HCT116 (cell line): ENCODE results near the gene CYB561A3. TPM values are rescaled to one million over a fixed set of nuclear protein-coding genes. Genes with fewer than 3 reads are reported as not detected.

ENCODE experiments used
- ATAC-seq: fragments of 200-7000 bp; cut with Tn5 transposase; 2 replicates; pipeline ENCODE4 v1.9.1; 2020; ENCODE audit warnings: mild to moderate bottlenecking, moderate library complexity
- BruUV-seq: library from RNA; stranded (reverse); fragments of 400-500 nt; replicated peaks from 2 replicates; lab custom pipeline; 2021; lab: Mats Ljungman, UMichigan
- CTCF ChIA-PET: fragments of 300-600 bp; sonication (Branson Sonifier 250); formaldehyde crosslinking; loops from one replicate; lab custom pipeline; 2021; ENCODE audit warnings: antibody characterized with exemption; lab: Charles Lee
- POLR2A ChIA-PET: fragments of 300-600, 350-600 bp; sonication (Branson Sonifier 250); formaldehyde crosslinking; loops from one replicate; lab custom pipeline; 2021; ENCODE audit warnings: antibody characterized with exemption; lab: Charles Lee
- RAD21 ChIA-PET, 2 experiments: fragments of 300-600 bp; sonication (Branson Sonifier 250); formaldehyde crosslinking; loops; one replicate each; lab custom pipeline; 2023; ENCODE audit warnings: low total read pairs in 2 of 2; ENCODE audit not compliant: uncharacterized antibody in 2 of 2, unreplicated experiment in 2 of 2, low non-redundant PET in 1 of 2; lab: Charles Lee
- DNase-seq: peaks from one replicate; pipeline ENCODE4 v3.0.0-alpha.2; 2010; ENCODE audit warnings: low read depth, low spot score
- H2AFZ ChIP-seq: fragments of 200-600 bp; shearing (Covaris generic), sonication (generic); 2 replicates; pipeline ENCODE4 v1.6.1; 2017; ENCODE audit warnings: low read depth, mixed run types, mixed read lengths, antibody characterized with exemption, low read length; ENCODE audit not compliant: poor library complexity, severe bottlenecking
- H3K27ac ChIP-seq: 2 replicates; pipeline ENCODE4 v1.5.1; 2012; ENCODE audit warnings: low read depth, low read length
- H3K27me3 ChIP-seq: fragments of 200-600 bp; sonication (generic); 2 replicates; pipeline ENCODE4 v1.6.1; 2016; ENCODE audit warnings: mixed run types, low read length, mixed read lengths; ENCODE audit not compliant: insufficient read depth
- H3K36me3 ChIP-seq, 2 experiments: fragments of 200-500 bp in 1 of 2; fragments of 200-600 bp in 1 of 2; sonication (Bioruptor generic) in 1 of 2; sonication (generic) in 1 of 2; 2 replicates each; pipeline versions ENCODE4 v1.5.1 to v1.6.1; 2014 to 2016; ENCODE audit warnings: low read length in 2 of 2, inconsistent platforms in 1 of 2, mixed read lengths in 1 of 2, mixed run types in 1 of 2; ENCODE audit not compliant: insufficient read depth in 2 of 2, control insufficient read depth in 1 of 2
- H3K4me1 ChIP-seq, 2 experiments: fragments of 200-600 bp in 1 of 2; sonication (generic) in 1 of 2; 2 replicates each; pipeline versions ENCODE4 v1.5.1 to v1.6.1; 2012 to 2017; ENCODE audit warnings: low read length in 2 of 2, inconsistent platforms in 1 of 2, mild to moderate bottlenecking in 1 of 2, mixed read lengths in 1 of 2, mixed run types in 1 of 2, moderate library complexity in 1 of 2; ENCODE audit not compliant: insufficient read depth in 2 of 2, control insufficient read depth in 1 of 2
- H3K4me2 ChIP-seq: fragments of 200-600 bp; sonication (generic); 2 replicates; pipeline ENCODE4 v1.6.1; 2017; ENCODE audit warnings: mixed run types, low read length, mixed read lengths
- H3K4me3 ChIP-seq, 2 experiments: fragments of 200-600 bp in 1 of 2; sonication (generic) in 1 of 2; replicated peaks in 1 of 2; 2 replicates each; pipeline ENCODE4 v1.5.1; 2011 to 2016; ENCODE audit warnings: low read length in 2 of 2, control low read depth in 1 of 2, low read depth in 1 of 2, mild to moderate bottlenecking in 1 of 2, mixed read lengths in 1 of 2, mixed run types in 1 of 2
- H3K79me2 ChIP-seq: fragments of 200-600 bp; sonication (generic); 2 replicates; pipeline ENCODE4 v1.6.1; 2017; ENCODE audit warnings: mild to moderate bottlenecking, mixed run types, low read length, moderate library complexity, mixed read lengths; ENCODE audit not compliant: insufficient read depth
- H3K9ac ChIP-seq: fragments of 200-600 bp; sonication (generic); 2 replicates; pipeline ENCODE4 v1.6.1; 2016; ENCODE audit warnings: low read length, mixed read lengths
- H3K9me2 ChIP-seq: fragments of 200-600 bp; sonication (generic), shearing (Covaris generic); 2 replicates; pipeline ENCODE4 v1.6.1; 2017; ENCODE audit warnings: mixed run types, mild to moderate bottlenecking, moderate library complexity; ENCODE audit not compliant: insufficient read depth
- H3K9me3 ChIP-seq, 2 experiments: fragments of 200-500 bp in 1 of 2; fragments of 200-600 bp in 1 of 2; sonication (Bioruptor generic) in 1 of 2; sonication (generic) in 1 of 2; 2 replicates each; pipeline ENCODE4 v1.6.1; 2014 to 2017; ENCODE audit warnings: low read length in 2 of 2, mixed read lengths in 2 of 2, inconsistent platforms in 1 of 2, low read depth in 1 of 2, mild to moderate bottlenecking in 1 of 2, mixed run types in 1 of 2, moderate library complexity in 1 of 2; ENCODE audit not compliant: control insufficient read depth in 1 of 2, insufficient read depth in 1 of 2
- H4K20me1 ChIP-seq: fragments of 200-600 bp; sonication (generic), shearing (Covaris generic); 2 replicates; pipeline ENCODE4 v1.6.1; 2017; ENCODE audit warnings: mixed run types, mild to moderate bottlenecking, moderate library complexity; ENCODE audit not compliant: insufficient read depth
- EGR1 ChIP-seq: IDR thresholded peaks from 2 replicates; pipeline ENCODE4 v1.6.1; 2012; ENCODE audit warnings: low read depth
- ELF1 ChIP-seq: IDR thresholded peaks from 2 replicates; pipeline ENCODE4 v1.6.1; 2012; ENCODE audit warnings: low read depth, borderline replicate concordance
- EZH2 ChIP-seq: fragments of 200-600 bp; sonication (generic); IDR thresholded peaks from 2 replicates; pipeline ENCODE4 v1.6.1; 2017; ENCODE audit warnings: antibody characterized with exemption, mixed run types
- EZH2phosphoT487 ChIP-seq: fragments of 200-600 bp; IDR thresholded peaks from 2 replicates; pipeline ENCODE4 v1.6.1; 2018; ENCODE audit warnings: antibody characterized with exemption, borderline replicate concordance
- JUND ChIP-seq: IDR thresholded peaks from 2 replicates; pipeline ENCODE4 v1.6.1; 2012
- POLR2A ChIP-seq: IDR thresholded peaks from 2 replicates; pipeline ENCODE4 v1.7.0; 2011; ENCODE audit warnings: borderline replicate concordance; ENCODE audit not compliant: insufficient read depth, insufficient read length; ENCODE audit errors: extremely low read depth
- POLR2AphosphoS5 ChIP-seq: IDR thresholded peaks from 2 replicates; pipeline ENCODE4 v1.6.1; 2011; ENCODE audit warnings: mild to moderate bottlenecking, low read depth, low read length, moderate library complexity
- RAD21 ChIP-seq: IDR thresholded peaks from 2 replicates; pipeline ENCODE4 v1.6.1; 2012; ENCODE audit warnings: low read depth, mild to moderate bottlenecking
- SIN3A ChIP-seq: IDR thresholded peaks from 2 replicates; pipeline ENCODE4 v1.6.1; 2012; ENCODE audit warnings: low read depth
- SP1 ChIP-seq: IDR thresholded peaks from 2 replicates; pipeline ENCODE4 v1.6.1; 2012; ENCODE audit warnings: low read depth
- intact Hi-C: fragments of 100-400 bp; cut with micrococcal nuclease; formaldehyde crosslinking; loops from 2 replicates; pipeline ENCODE4 v1.10.0; 2022
- total RNA-seq: library from RNA; stranded (reverse); gene quantifications from one replicate; pipeline ENCODE4 v1.2.1, GENCODE V29; 2021; ENCODE audit not compliant: unreplicated experiment
- TF ChIP-seq, protein P1 (sequence below), 3 experiments: fragments of 200-600 bp in 1 of 3; sonication (generic) in 1 of 3; IDR thresholded peaks in 2 of 3; conservative IDR thresholded peaks in 1 of 3; 2 replicates each; pipeline ENCODE4 v1.5.1; 2012 to 2017; ENCODE audit warnings: low read depth in 2 of 3, low read length in 2 of 3, antibody characterized with exemption in 1 of 3, borderline replicate concordance in 1 of 3, control low read depth in 1 of 3, mild to moderate bottlenecking in 1 of 3, mixed read lengths in 1 of 3, mixed run types in 1 of 3, moderate library complexity in 1 of 3; ENCODE audit not compliant: insufficient read depth in 1 of 3
- TF ChIP-seq, protein P2 (sequence below): IDR thresholded peaks from 2 replicates; pipeline ENCODE4 v1.6.1; 2012
- TF ChIP-seq, protein P3 (sequence below): IDR thresholded peaks from 2 replicates; pipeline ENCODE4 v1.6.1; 2012

Gene CYB561A3
- total RNA-seq, 1 experiment from 2014 or later, result 34.1 TPM

DNA sequence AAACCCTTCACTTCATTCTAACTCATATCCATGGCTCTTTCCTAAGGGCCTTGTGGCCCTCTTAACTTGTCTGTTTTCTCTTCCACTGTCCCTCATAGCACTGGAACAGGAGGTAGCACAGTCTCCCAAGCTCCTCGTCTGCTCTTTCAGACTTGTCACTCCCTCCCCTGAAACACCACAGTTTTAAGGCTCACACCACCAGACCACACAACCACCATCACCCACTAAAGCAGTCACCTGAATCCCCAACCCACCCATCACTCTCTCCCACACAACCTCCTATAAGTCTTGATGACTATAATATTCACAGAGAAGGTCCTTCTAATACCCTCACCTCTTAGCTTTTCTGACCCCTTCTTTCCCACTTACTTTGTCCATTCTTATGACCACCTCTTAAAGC is 55.5 kb downstream of the CYB561A3 start:
- RAD21 ChIA-PET, result no interaction called here
- TF ChIP-seq SP1, result no peak
- no peak for TF ChIP-seq EGR1
- TF ChIP-seq ELF1, result no peak
- TF ChIP-seq EZH2, result no peak
- no peak for TF ChIP-seq POLR2A
- TF ChIP-seq, protein P1, sequence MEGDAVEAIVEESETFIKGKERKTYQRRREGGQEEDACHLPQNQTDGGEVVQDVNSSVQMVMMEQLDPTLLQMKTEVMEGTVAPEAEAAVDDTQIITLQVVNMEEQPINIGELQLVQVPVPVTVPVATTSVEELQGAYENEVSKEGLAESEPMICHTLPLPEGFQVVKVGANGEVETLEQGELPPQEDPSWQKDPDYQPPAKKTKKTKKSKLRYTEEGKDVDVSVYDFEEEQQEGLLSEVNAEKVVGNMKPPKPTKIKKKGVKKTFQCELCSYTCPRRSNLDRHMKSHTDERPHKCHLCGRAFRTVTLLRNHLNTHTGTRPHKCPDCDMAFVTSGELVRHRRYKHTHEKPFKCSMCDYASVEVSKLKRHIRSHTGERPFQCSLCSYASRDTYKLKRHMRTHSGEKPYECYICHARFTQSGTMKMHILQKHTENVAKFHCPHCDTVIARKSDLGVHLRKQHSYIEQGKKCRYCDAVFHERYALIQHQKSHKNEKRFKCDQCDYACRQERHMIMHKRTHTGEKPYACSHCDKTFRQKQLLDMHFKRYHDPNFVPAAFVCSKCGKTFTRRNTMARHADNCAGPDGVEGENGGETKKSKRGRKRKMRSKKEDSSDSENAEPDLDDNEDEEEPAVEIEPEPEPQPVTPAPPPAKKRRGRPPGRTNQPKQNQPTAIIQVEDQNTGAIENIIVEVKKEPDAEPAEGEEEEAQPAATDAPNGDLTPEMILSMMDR (IDR thresholded peaks at IDR 0.05 in 2 of 3, conservative IDR thresholded peaks at IDR 0.05 in 1 of 3; ENCODE audit: borderline replicate concordance in 1 of 3, insufficient read depth in 1 of 3, low read depth in 2 of 3, low read length in 2 of 3), result no peak
- TF ChIP-seq JUND, result no peak
- no peak for TF ChIP-seq SIN3A
- no peak for TF ChIP-seq POLR2AphosphoS5
- TF ChIP-seq RAD21, result no peak
- TF ChIP-seq, protein P2, sequence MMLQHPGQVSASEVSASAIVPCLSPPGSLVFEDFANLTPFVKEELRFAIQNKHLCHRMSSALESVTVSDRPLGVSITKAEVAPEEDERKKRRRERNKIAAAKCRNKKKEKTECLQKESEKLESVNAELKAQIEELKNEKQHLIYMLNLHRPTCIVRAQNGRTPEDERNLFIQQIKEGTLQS, result no peak
- TF ChIP-seq, protein P3, sequence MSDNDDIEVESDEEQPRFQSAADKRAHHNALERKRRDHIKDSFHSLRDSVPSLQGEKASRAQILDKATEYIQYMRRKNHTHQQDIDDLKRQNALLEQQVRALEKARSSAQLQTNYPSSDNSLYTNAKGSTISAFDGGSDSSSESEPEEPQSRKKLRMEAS, result no peak
- TF ChIP-seq EZH2phosphoT487, result no peak
- Histone ChIP-seq H2AFZ (no peak overlapping the region), H3K4me2 (no peak overlapping the region), H3K9ac (no peak overlapping the region), H3K9me2 (no peaks in the 10 kb centered on the region), H3K4me1 (no peaks in the 10 kb centered on the region), H3K79me2 (peaks cover 13% of the 10 kb centered on the region), H4K20me1 (no peaks in the 10 kb centered on the region), H3K9me3 (no peaks in the 10 kb centered on the region), H3K4me3 (no peak overlapping the region), H3K36me3 (peaks cover 70 to 75% of the 10 kb centered on the region in 2 experiments), H3K27me3 (no peaks in the 10 kb centered on the region), H3K27ac (no peak overlapping the region)
- DNase-seq (no peak), ATAC-seq (no peak)
- intact Hi-C loops, result no loop called here
- CTCF ChIA-PET, result no interaction called here
- POLR2A ChIA-PET, result no interaction called here
- no TSS peak for BruUV-seq
